Neural cell (in vitro differentiated cells): ENCODE data around the gene SPECC1L. TPM values are rescaled to one million over a fixed set of nuclear protein-coding genes. Genes with fewer than 3 reads are reported as not detected.

Experiments used
- H2AFZ ChIP-seq: fragments of 200-600, 300-800 bp; sonication (generic), shearing (Covaris generic); 2 replicates; pipeline ENCODE4 v1.6.0; 2014; ENCODE audit warnings: low read depth, mild to moderate bottlenecking, antibody characterized with exemption, low read length, moderate library complexity
- H3F3A ChIP-seq: fragments of 200-600 bp; shearing (Covaris generic); 2 replicates; pipeline ENCODE4 v1.6.1; 2016; ENCODE audit warnings: mild to moderate bottlenecking, moderate library complexity, mixed read lengths, antibody characterized with exemption, low read length; ENCODE audit not compliant: insufficient read depth, poor library complexity, severe bottlenecking
- H3K27ac ChIP-seq: fragments of 200-600, 300-800 bp; sonication (generic), shearing (Covaris generic); 2 replicates; pipeline ENCODE4 v1.5.1; 2014; ENCODE audit warnings: mild to moderate bottlenecking, low read length, moderate library complexity
- H3K27me3 ChIP-seq: fragments of 300-800, 200-600 bp; sonication (generic), shearing (Covaris generic); 2 replicates; pipeline ENCODE4 v1.6.0; 2014; ENCODE audit warnings: mild to moderate bottlenecking, low read depth, low read length, moderate library complexity; ENCODE audit not compliant: insufficient read depth
- H3K36me3 ChIP-seq: fragments of 300-800, 200-600 bp; sonication (generic), shearing (Covaris generic); 2 replicates; pipeline ENCODE4 v1.5.1; 2014; ENCODE audit warnings: mild to moderate bottlenecking, antibody characterized with exemption, low read length, moderate library complexity; ENCODE audit not compliant: insufficient read depth
- H3K4me2 ChIP-seq: fragments of 300-800, 200-600 bp; sonication (generic), shearing (Covaris generic); 2 replicates; pipeline ENCODE4 v1.6.0; 2014; ENCODE audit warnings: mild to moderate bottlenecking, low read length
- H3K4me3 ChIP-seq: fragments of 300-800, 200-600 bp; sonication (generic), shearing (Covaris generic); 2 replicates; pipeline ENCODE4 v1.5.1; 2014; ENCODE audit warnings: mild to moderate bottlenecking, low read length, moderate library complexity
- H3K79me2 ChIP-seq: fragments of 200-600 bp; shearing (Covaris generic); replicated peaks from 2 replicates; pipeline ENCODE4 v1.6.0; 2014; ENCODE audit warnings: mild to moderate bottlenecking, low read length, moderate library complexity; ENCODE audit not compliant: insufficient read depth
- H3K9ac ChIP-seq: fragments of 300-800, 200-600 bp; sonication (generic), shearing (Covaris generic); 2 replicates; pipeline ENCODE4 v1.6.1; 2016; ENCODE audit warnings: mild to moderate bottlenecking, low read length, mixed read lengths
- H3K9me2 ChIP-seq: fragments of 200-600 bp; shearing (Covaris generic); 2 replicates; pipeline ENCODE4 v1.6.1; 2016; ENCODE audit warnings: mild to moderate bottlenecking, low read length, mixed read lengths; ENCODE audit not compliant: insufficient read depth
- H3K9me3 ChIP-seq: fragments of 200-600, 300-800 bp; sonication (generic), shearing (Covaris generic); 2 replicates; pipeline ENCODE4 v1.6.1; 2016; ENCODE audit warnings: mild to moderate bottlenecking, mixed run types, low read length, moderate library complexity, mixed read lengths
- H4K20me1 ChIP-seq: fragments of 200-600 bp; shearing (Covaris generic); 2 replicates; pipeline ENCODE4 v1.6.1; 2016; ENCODE audit warnings: mild to moderate bottlenecking, mixed run types; ENCODE audit not compliant: insufficient read depth
- EP300 ChIP-seq: fragments of 450-650 bp; conservative IDR thresholded peaks from 2 replicates; pipeline ENCODE4 v1.6.1; 2014; ENCODE audit warnings: antibody characterized with exemption, mild to moderate bottlenecking, moderate library complexity; ENCODE audit not compliant: poor library complexity, severe bottlenecking
- EZH2 ChIP-seq: fragments of 200-600, 300-800 bp; shearing (Covaris generic), sonication (generic); IDR thresholded peaks from 2 replicates; pipeline ENCODE4 v1.6.1; 2014; ENCODE audit warnings: antibody characterized with exemption, low read length, borderline replicate concordance, mild to moderate bottlenecking; ENCODE audit not compliant: insufficient read depth, poor library complexity, severe bottlenecking
- MXI1 ChIP-seq: fragments of 450-650 bp; conservative IDR thresholded peaks from 2 replicates; pipeline ENCODE4 v1.6.1; 2014; ENCODE audit warnings: antibody characterized with exemption, mild to moderate bottlenecking; ENCODE audit not compliant: poor library complexity, severe bottlenecking
- POLR2AphosphoS5 ChIP-seq: IDR thresholded peaks from 2 replicates; pipeline ENCODE4 v1.6.1; 2012
- RAD21 ChIP-seq: fragments of 450-650 bp; conservative IDR thresholded peaks from 2 replicates; pipeline ENCODE4 v1.6.1; 2014; ENCODE audit warnings: antibody characterized with exemption, mild to moderate bottlenecking, moderate library complexity
- SMC3 ChIP-seq: fragments of 450-650 bp; conservative IDR thresholded peaks from 2 replicates; pipeline ENCODE4 v1.6.1; 2014; ENCODE audit warnings: antibody characterized with exemption, mild to moderate bottlenecking, moderate library complexity; ENCODE audit not compliant: poor library complexity
- TAF1 ChIP-seq: IDR thresholded peaks from 2 replicates; pipeline ENCODE4 v1.6.1; 2012; ENCODE audit warnings: low read depth
- polyA plus RNA-seq: library from polyadenylated mRNA; depleted of rRNA; stranded (reverse); fragments of >200 nt; gene quantifications from 2 replicates; pipeline ENCODE4 v1.2.3, GENCODE V29; 2014
- TF ChIP-seq, protein P1 (sequence below): fragments of 450-650 bp; IDR thresholded peaks from 2 replicates; pipeline ENCODE4 v1.5.1; 2014; ENCODE audit warnings: antibody characterized with exemption, mild to moderate bottlenecking, moderate library complexity; ENCODE audit not compliant: poor library complexity, severe bottlenecking
- TF ChIP-seq, protein P2 (sequence below): IDR thresholded peaks from 2 replicates; pipeline ENCODE4 v1.6.1; 2012; ENCODE audit warnings: borderline replicate concordance

The SPECC1L gene
- polyA plus RNA-seq, 1 donor from 2014 or later: 27.1 TPM

DNA sequence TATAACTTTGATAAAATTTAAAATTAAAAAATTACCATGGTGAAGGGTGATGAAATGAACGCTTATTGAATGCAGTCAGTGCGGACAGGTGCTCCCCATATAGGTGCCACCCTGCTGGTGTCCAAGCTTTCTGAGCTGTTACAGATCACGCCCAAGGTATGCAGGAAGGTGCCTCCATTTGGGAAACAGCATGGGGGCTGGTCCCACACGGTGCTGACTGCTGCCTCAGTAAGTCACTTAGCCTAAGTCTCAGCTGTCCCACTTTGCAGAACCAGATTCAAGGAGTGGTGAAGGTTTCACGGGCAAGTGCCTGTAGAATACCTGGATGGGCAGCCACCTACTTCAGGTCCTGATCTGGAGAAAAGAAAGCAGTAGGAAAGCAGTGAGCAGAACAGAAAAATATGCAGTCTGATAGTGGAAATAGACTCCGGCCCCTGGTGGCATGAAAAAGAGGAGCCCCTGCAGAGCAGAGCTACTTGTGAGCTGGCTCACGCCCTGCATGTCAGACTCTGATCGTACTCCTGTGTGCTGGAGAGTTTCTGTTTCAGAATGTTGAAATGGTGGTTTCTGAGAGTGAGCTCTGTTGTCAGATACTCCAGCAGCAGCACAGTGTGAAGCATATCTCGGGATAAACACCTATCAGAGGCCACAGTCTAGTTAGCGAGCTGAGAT lies 189.9 kb downstream of the SPECC1L start:
- Histone ChIP-seq H3K27me3 (no peaks in the 10 kb centered on the region), H2AFZ (no peak overlapping the region), H3K9me2 (no peaks in the 10 kb centered on the region), H3K36me3 (no peaks in the 10 kb centered on the region), H3K4me2 (no peak overlapping the region), H4K20me1 (no peaks in the 10 kb centered on the region), H3K27ac (no peak overlapping the region), H3F3A (no peaks in the 10 kb centered on the region), H3K4me3 (no peak overlapping the region), H3K9ac (no peak overlapping the region), H3K9me3 (no peaks in the 10 kb centered on the region), H3K79me2 (no peaks in the 10 kb centered on the region)
- TF ChIP-seq EZH2: no peak
- TF ChIP-seq, protein P1, sequence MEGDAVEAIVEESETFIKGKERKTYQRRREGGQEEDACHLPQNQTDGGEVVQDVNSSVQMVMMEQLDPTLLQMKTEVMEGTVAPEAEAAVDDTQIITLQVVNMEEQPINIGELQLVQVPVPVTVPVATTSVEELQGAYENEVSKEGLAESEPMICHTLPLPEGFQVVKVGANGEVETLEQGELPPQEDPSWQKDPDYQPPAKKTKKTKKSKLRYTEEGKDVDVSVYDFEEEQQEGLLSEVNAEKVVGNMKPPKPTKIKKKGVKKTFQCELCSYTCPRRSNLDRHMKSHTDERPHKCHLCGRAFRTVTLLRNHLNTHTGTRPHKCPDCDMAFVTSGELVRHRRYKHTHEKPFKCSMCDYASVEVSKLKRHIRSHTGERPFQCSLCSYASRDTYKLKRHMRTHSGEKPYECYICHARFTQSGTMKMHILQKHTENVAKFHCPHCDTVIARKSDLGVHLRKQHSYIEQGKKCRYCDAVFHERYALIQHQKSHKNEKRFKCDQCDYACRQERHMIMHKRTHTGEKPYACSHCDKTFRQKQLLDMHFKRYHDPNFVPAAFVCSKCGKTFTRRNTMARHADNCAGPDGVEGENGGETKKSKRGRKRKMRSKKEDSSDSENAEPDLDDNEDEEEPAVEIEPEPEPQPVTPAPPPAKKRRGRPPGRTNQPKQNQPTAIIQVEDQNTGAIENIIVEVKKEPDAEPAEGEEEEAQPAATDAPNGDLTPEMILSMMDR: no peak
- no peak for TF ChIP-seq RAD21
- TF ChIP-seq EP300: no peak
- TF ChIP-seq, protein P2, sequence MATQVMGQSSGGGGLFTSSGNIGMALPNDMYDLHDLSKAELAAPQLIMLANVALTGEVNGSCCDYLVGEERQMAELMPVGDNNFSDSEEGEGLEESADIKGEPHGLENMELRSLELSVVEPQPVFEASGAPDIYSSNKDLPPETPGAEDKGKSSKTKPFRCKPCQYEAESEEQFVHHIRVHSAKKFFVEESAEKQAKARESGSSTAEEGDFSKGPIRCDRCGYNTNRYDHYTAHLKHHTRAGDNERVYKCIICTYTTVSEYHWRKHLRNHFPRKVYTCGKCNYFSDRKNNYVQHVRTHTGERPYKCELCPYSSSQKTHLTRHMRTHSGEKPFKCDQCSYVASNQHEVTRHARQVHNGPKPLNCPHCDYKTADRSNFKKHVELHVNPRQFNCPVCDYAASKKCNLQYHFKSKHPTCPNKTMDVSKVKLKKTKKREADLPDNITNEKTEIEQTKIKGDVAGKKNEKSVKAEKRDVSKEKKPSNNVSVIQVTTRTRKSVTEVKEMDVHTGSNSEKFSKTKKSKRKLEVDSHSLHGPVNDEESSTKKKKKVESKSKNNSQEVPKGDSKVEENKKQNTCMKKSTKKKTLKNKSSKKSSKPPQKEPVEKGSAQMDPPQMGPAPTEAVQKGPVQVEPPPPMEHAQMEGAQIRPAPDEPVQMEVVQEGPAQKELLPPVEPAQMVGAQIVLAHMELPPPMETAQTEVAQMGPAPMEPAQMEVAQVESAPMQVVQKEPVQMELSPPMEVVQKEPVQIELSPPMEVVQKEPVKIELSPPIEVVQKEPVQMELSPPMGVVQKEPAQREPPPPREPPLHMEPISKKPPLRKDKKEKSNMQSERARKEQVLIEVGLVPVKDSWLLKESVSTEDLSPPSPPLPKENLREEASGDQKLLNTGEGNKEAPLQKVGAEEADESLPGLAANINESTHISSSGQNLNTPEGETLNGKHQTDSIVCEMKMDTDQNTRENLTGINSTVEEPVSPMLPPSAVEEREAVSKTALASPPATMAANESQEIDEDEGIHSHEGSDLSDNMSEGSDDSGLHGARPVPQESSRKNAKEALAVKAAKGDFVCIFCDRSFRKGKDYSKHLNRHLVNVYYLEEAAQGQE: no peak
- TF ChIP-seq TAF1: no peak
- no peak for TF ChIP-seq SMC3
- no peak for TF ChIP-seq POLR2AphosphoS5
- no peak for TF ChIP-seq MXI1

DNA sequence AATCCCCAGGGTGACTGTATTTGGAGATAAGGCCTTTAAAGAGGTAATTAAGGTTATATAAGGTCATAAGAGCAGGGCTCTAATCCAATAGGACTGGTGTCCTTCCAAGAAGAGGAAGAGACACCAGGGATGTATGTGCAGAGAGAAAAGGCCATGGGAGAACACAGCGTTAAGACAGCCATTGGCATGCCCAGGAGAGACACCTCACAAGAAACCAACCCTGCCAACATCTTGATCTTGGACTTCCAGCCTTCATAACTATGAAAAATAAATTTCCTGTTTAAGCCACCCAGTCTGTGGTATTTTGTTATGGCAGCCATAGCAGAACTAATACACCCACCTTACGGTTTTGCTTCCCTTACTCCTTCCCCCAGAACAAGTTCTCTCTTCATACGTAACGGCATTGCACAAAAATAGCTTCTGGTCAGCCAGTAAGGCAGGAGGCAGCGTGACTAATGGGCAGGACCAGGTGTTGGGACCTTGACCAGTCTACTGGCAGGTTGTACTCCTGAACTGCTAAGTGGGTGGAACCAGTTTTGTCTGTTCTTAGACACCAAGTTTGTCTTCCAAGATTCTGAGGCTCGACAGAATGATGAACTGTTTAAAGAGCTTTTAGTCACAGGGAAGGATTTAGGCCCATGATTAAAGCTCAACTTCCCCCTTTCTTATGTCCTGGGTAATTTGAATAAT lies 192.6 kb downstream of the SPECC1L start:
- no peak overlapping the region for H3K4me3 ChIP-seq

More for the DNA sequence above, 192.6 kb downstream of the SPECC1L start:
- no peak overlapping the region for H2AFZ ChIP-seq
- H3K9me3 ChIP-seq: no peaks in the 10 kb centered on the region
- H3K9me2 ChIP-seq: no peaks in the 10 kb centered on the region
- H4K20me1 ChIP-seq: no peaks in the 10 kb centered on the region
- no peak overlapping the region for H3K27ac ChIP-seq
- H3K4me2 ChIP-seq: no peak overlapping the region
- H3F3A ChIP-seq: no peaks in the 10 kb centered on the region
- no peak overlapping the region for H3K9ac ChIP-seq
- H3K79me2 ChIP-seq: no peaks in the 10 kb centered on the region
- TF ChIP-seq, protein P1: no peak
- TF ChIP-seq EP300 (no peak), RAD21 (no peak), EZH2 (no peak), TAF1 (no peak), POLR2AphosphoS5 (no peak), SMC3 (no peak), MXI1 (no peak)
- TF ChIP-seq, protein P2: no peak
- no peaks in the 10 kb centered on the region for H3K27me3 ChIP-seq
- no peaks in the 10 kb centered on the region for H3K36me3 ChIP-seq
